ENCODE results near the gene RPA1.
A peak's percentile ranks its signal among the peaks of the same experiment; 100 is the strongest.

RPA1 gene

GRCh38 chr17:1829592-1830257, at the start of gene RPA1, which contains the start of gene SMYD4:
TSS of gene RPA1 (plus strand) at chr17:1830005. CDS start at chr17:1830094, 89 bp downstream.
TSS of gene SMYD4 (minus strand) at chr17:1829902. CDS start at chr17:1827994, 1,908 bp downstream.
- peak within 1 kb of the TSS; percentile 79 to 89 for H3K4me3 ChIP-seq (ENCODE audit: low read depth in 1 of 2, low read length in 2 of 2)
- H3K27ac ChIP-seq (ENCODE audit: low read length) = peak within 1 kb of the TSS; percentile 67
- peaks cover 4 to 5% of the 10 kb centered on the region in 2 donors for H3K36me3 ChIP-seq (ENCODE audit: control insufficient read depth in 1 of 2, insufficient read depth in 2 of 2, low read length in 2 of 2)
- no peaks in the 10 kb centered on the region for H3K9me3 ChIP-seq (ENCODE audit: control insufficient read depth in 1 of 2, low read length in 2 of 2)
- H3K4me1 ChIP-seq (ENCODE audit: control insufficient read depth in 1 of 2, insufficient read depth in 2 of 2, low read length in 2 of 2) = peaks cover 11 to 19% of the 10 kb centered on the region in 2 donors
- H3K27me3 ChIP-seq (ENCODE audit: low read depth, low read length) = no peaks in the 10 kb centered on the region

GRCh38 chr17:1782171-1782567, 47.6 kb upstream of the RPA1 start:
- Histone ChIP-seq H3K36me3 (ENCODE audit: control insufficient read depth in 1 of 2, insufficient read depth in 2 of 2, low read length in 2 of 2) (peaks cover 4 to 23% of the 10 kb centered on the region in 2 donors), H3K4me3 (ENCODE audit: low read depth in 1 of 2, low read length in 2 of 2) (no peak overlapping the region), H3K27ac (ENCODE audit: low read length) (peak overlapping the region; percentile 95), H3K4me1 (ENCODE audit: control insufficient read depth in 1 of 2, insufficient read depth in 2 of 2, low read length in 2 of 2) (peaks cover 16 to 23% of the 10 kb centered on the region in 2 donors), H3K9me3 (ENCODE audit: control insufficient read depth in 1 of 2, low read length in 2 of 2) (no peaks in the 10 kb centered on the region), H3K27me3 (ENCODE audit: low read depth, low read length) (no peaks in the 10 kb centered on the region)

GRCh38 chr17:1783271-1783670, 46.5 kb upstream of the RPA1 start:
- Histone ChIP-seq H3K27ac (ENCODE audit: low read length) (peak overlapping the region; percentile 95), H3K4me1 (ENCODE audit: control insufficient read depth in 1 of 2, insufficient read depth in 2 of 2, low read length in 2 of 2) (peaks cover 20 to 26% of the 10 kb centered on the region in 2 donors), H3K4me3 (ENCODE audit: low read depth in 1 of 2, low read length in 2 of 2) (peak overlapping the region; percentile 37 to 43)

GRCh38 chr17:1783834-1784611, 45.8 kb upstream of the RPA1 start:
- H3K9me3 ChIP-seq (ENCODE audit: control insufficient read depth in 1 of 2, low read length in 2 of 2) = no peaks in the 10 kb centered on the region
- peak overlapping the region; percentile 37 to 43 for H3K4me3 ChIP-seq (ENCODE audit: low read depth in 1 of 2, low read length in 2 of 2)
- peaks cover 4 to 12% of the 10 kb centered on the region in 2 donors for H3K36me3 ChIP-seq (ENCODE audit: control insufficient read depth in 1 of 2, insufficient read depth in 2 of 2, low read length in 2 of 2)
- peak overlapping the region; percentile 95 for H3K27ac ChIP-seq (ENCODE audit: low read length)
- H3K27me3 ChIP-seq (ENCODE audit: low read depth, low read length) = no peaks in the 10 kb centered on the region
- H3K4me1 ChIP-seq (ENCODE audit: control insufficient read depth in 1 of 2, insufficient read depth in 2 of 2, low read length in 2 of 2) = peaks cover 20 to 26% of the 10 kb centered on the region in 2 donors

More at GRCh38 chr17:1783271-1783670, 46.5 kb upstream of the RPA1 start:
- no peaks in the 10 kb centered on the region for H3K27me3 ChIP-seq (ENCODE audit: low read depth, low read length)
- H3K36me3 ChIP-seq (ENCODE audit: control insufficient read depth in 1 of 2, insufficient read depth in 2 of 2, low read length in 2 of 2) = peaks cover 4 to 16% of the 10 kb centered on the region in 2 donors
- no peaks in the 10 kb centered on the region for H3K9me3 ChIP-seq (ENCODE audit: control insufficient read depth in 1 of 2, low read length in 2 of 2)

- peak overlapping the region; percentile 86 for H3K27ac ChIP-seq (ENCODE audit: low read length)
- no peaks in the 10 kb centered on the region for H3K9me3 ChIP-seq (ENCODE audit: control insufficient read depth in 1 of 2, low read length in 2 of 2)
- H3K36me3 ChIP-seq (ENCODE audit: control insufficient read depth in 1 of 2, insufficient read depth in 2 of 2, low read length in 2 of 2) = peaks cover 4 to 12% of the 10 kb centered on the region in 2 donors
- H3K4me3 ChIP-seq (ENCODE audit: low read depth in 1 of 2, low read length in 2 of 2) = no peak overlapping the region
- peaks cover 20 to 21% of the 10 kb centered on the region in 2 donors for H3K4me1 ChIP-seq (ENCODE audit: control insufficient read depth in 1 of 2, insufficient read depth in 2 of 2, low read length in 2 of 2)
- H3K27me3 ChIP-seq (ENCODE audit: low read depth, low read length) = no peaks in the 10 kb centered on the region
These were observed 43.9 kb upstream of the RPA1 start for GRCh38 chr17:1785930-1786329.

GRCh38 chr17:1786708-1787107, 43.1 kb upstream of the RPA1 start:
- Histone ChIP-seq H3K9me3 (ENCODE audit: control insufficient read depth in 1 of 2, low read length in 2 of 2) (no peaks in the 10 kb centered on the region), H3K27me3 (ENCODE audit: low read depth, low read length) (no peaks in the 10 kb centered on the region), H3K4me3 (ENCODE audit: low read depth in 1 of 2, low read length in 2 of 2) (no peak overlapping the region), H3K4me1 (ENCODE audit: control insufficient read depth in 1 of 2, insufficient read depth in 2 of 2, low read length in 2 of 2) (peaks cover 20 to 21% of the 10 kb centered on the region in 2 donors), H3K27ac (ENCODE audit: low read length) (peak overlapping the region; percentile 86), H3K36me3 (ENCODE audit: control insufficient read depth in 1 of 2, insufficient read depth in 2 of 2, low read length in 2 of 2) (peaks cover 4 to 9% of the 10 kb centered on the region in 2 donors)

GRCh38 chr17:1787301-1787902, 42.4 kb upstream of the RPA1 start:
- Histone ChIP-seq H3K9me3 (ENCODE audit: control insufficient read depth in 1 of 2, low read length in 2 of 2) (no peaks in the 10 kb centered on the region), H3K27ac (ENCODE audit: low read length) (peak overlapping the region; percentile 86), H3K27me3 (ENCODE audit: low read depth, low read length) (no peaks in the 10 kb centered on the region), H3K4me1 (ENCODE audit: control insufficient read depth in 1 of 2, insufficient read depth in 2 of 2, low read length in 2 of 2) (peaks cover 18 to 20% of the 10 kb centered on the region in 2 donors), H3K4me3 (ENCODE audit: low read depth in 1 of 2, low read length in 2 of 2) (no peak overlapping the region), H3K36me3 (ENCODE audit: control insufficient read depth in 1 of 2, insufficient read depth in 2 of 2, low read length in 2 of 2) (peaks cover 4 to 9% of the 10 kb centered on the region in 2 donors)

- peaks cover 0 to 9% of the 10 kb centered on the region in 2 donors for H3K36me3 ChIP-seq (ENCODE audit: control insufficient read depth in 1 of 2, insufficient read depth in 2 of 2, low read length in 2 of 2)
- H3K27ac ChIP-seq (ENCODE audit: low read length) = no peak overlapping the region
- no peaks in the 10 kb centered on the region for H3K27me3 ChIP-seq (ENCODE audit: low read depth, low read length)
- no peak overlapping the region for H3K4me3 ChIP-seq (ENCODE audit: low read depth in 1 of 2, low read length in 2 of 2)
- no peaks in the 10 kb centered on the region for H3K9me3 ChIP-seq (ENCODE audit: control insufficient read depth in 1 of 2, low read length in 2 of 2)
- H3K4me1 ChIP-seq (ENCODE audit: control insufficient read depth in 1 of 2, insufficient read depth in 2 of 2, low read length in 2 of 2) = peaks cover 11% of the 10 kb centered on the region in 2 donors
These were observed 39.9 kb upstream of the RPA1 start for GRCh38 chr17:1789936-1790335.

GRCh38 chr17:1792495-1793446, 37.0 kb upstream of the RPA1 start:
- Histone ChIP-seq H3K36me3 (ENCODE audit: control insufficient read depth in 1 of 2, insufficient read depth in 2 of 2, low read length in 2 of 2) (no peaks in the 10 kb centered on the region), H3K4me3 (ENCODE audit: low read depth in 1 of 2, low read length in 2 of 2) (no peak overlapping the region), H3K27me3 (ENCODE audit: low read depth, low read length) (no peaks in the 10 kb centered on the region), H3K27ac (ENCODE audit: low read length) (no peak overlapping the region), H3K9me3 (ENCODE audit: control insufficient read depth in 1 of 2, low read length in 2 of 2) (no peaks in the 10 kb centered on the region), H3K4me1 (ENCODE audit: control insufficient read depth in 1 of 2, insufficient read depth in 2 of 2, low read length in 2 of 2) (peaks cover 0 to 12% of the 10 kb centered on the region in 2 donors)

- Histone ChIP-seq H3K27me3 (ENCODE audit: low read depth, low read length) (no peaks in the 10 kb centered on the region), H3K27ac (ENCODE audit: low read length) (no peak overlapping the region), H3K36me3 (ENCODE audit: control insufficient read depth in 1 of 2, insufficient read depth in 2 of 2, low read length in 2 of 2) (no peaks in the 10 kb centered on the region), H3K4me1 (ENCODE audit: control insufficient read depth in 1 of 2, insufficient read depth in 2 of 2, low read length in 2 of 2) (peaks cover 0 to 12% of the 10 kb centered on the region in 2 donors), H3K9me3 (ENCODE audit: control insufficient read depth in 1 of 2, low read length in 2 of 2) (no peaks in the 10 kb centered on the region), H3K4me3 (ENCODE audit: low read depth in 1 of 2, low read length in 2 of 2) (no peak overlapping the region)
These were observed 36.4 kb upstream of the RPA1 start for GRCh38 chr17:1793447-1793806.
